Smooth muscle cell (in vitro differentiated cells): ENCODE results near the gene USP24. TPM values are rescaled to one million over a fixed set of nuclear protein-coding genes. Genes with fewer than 3 reads are reported as not detected.
"Not testable (repeated sequence)": the region's sequence is repeated elsewhere in the genome, so short reads cannot be mapped to it uniquely, and the experiment has no call there.

Source experiments
- DNase-seq: peaks from one replicate; lab custom pipeline; 2025; ENCODE audit not compliant: unreplicated experiment; lab: John Stamatoyannopoulos, UW
- H2AFZ ChIP-seq: fragments of 200-600 bp; sonication (generic); 2 replicates; pipeline ENCODE4 v1.6.0; 2016; ENCODE audit warnings: antibody characterized with exemption, low read depth, mild to moderate bottlenecking
- H3F3A ChIP-seq: fragments of 200-600 bp; sonication (generic); 2 replicates; pipeline ENCODE4 v1.6.0; 2017; ENCODE audit warnings: antibody characterized with exemption, low read depth
- H3K27ac ChIP-seq: fragments of 200-600 bp; sonication (generic); 2 replicates; pipeline ENCODE4 v1.5.1; 2016; ENCODE audit warnings: low read depth, mild to moderate bottlenecking
- H3K27me3 ChIP-seq: fragments of 200-600 bp; sonication (generic); 2 replicates; pipeline ENCODE4 v1.6.1; 2016; ENCODE audit warnings: low read depth, mild to moderate bottlenecking
- H3K36me3 ChIP-seq: fragments of 200-600 bp; sonication (generic); 2 replicates; pipeline ENCODE4 v1.5.1; 2016; ENCODE audit warnings: low read depth
- H3K4me1 ChIP-seq: fragments of 200-600 bp; sonication (generic); 2 replicates; pipeline ENCODE4 v1.5.1; 2016; ENCODE audit warnings: low read depth
- H3K4me2 ChIP-seq: fragments of 200-600 bp; sonication (generic); 2 replicates; pipeline ENCODE4 v1.6.0; 2016; ENCODE audit warnings: mild to moderate bottlenecking
- H3K4me3 ChIP-seq: fragments of 200-600 bp; sonication (generic); 2 replicates; pipeline ENCODE4 v1.5.1; 2016; ENCODE audit warnings: mild to moderate bottlenecking
- H3K79me2 ChIP-seq: fragments of 200-600 bp; sonication (generic); 2 replicates; pipeline ENCODE4 v1.6.0; 2016; ENCODE audit warnings: low read depth, mild to moderate bottlenecking
- H3K9ac ChIP-seq: fragments of 200-600 bp; sonication (generic); 2 replicates; pipeline ENCODE4 v1.6.0; 2016; ENCODE audit warnings: low read depth
- H3K9me3 ChIP-seq: fragments of 200-600 bp; sonication (generic); replicated peaks from 2 replicates; pipeline ENCODE4 v1.5.1; 2016; ENCODE audit warnings: low read depth
- H4K20me1 ChIP-seq: fragments of 200-600 bp; sonication (generic); 2 replicates; pipeline ENCODE4 v1.6.0; 2016; ENCODE audit warnings: low read depth
- WGBS: methylation state at CpG from one replicate; pipeline ENCODE4 v1.1.7; 2016; ENCODE audit warnings: low lambda C conversion rate; 5-methylcytosine and 5-hydroxymethylcytosine counted together
- polyA plus RNA-seq: library from polyadenylated mRNA; unstranded; fragments of >200 nt; fragmentation: Nextera tagmentation; extraction: Ambion mirVana; gene quantifications from 2 replicates; pipeline ENCODE4 v1.2.1, GENCODE V29; 2016
- total RNA-seq: library from RNA; depleted of rRNA; stranded (reverse); fragments of >200 nt; gene quantifications from 2 replicates; pipeline ENCODE4 v1.2.3, GENCODE V29; 2014
- TF ChIP-seq, protein P1 (sequence below): fragments of 200-600 bp; sonication (generic); IDR thresholded peaks from 2 replicates; pipeline ENCODE4 v1.5.1; 2017; ENCODE audit warnings: borderline replicate concordance, mild to moderate bottlenecking, antibody characterized with exemption; ENCODE audit not compliant: insufficient read depth, poor library complexity, severe bottlenecking

The USP24 gene
- total and polyA plus RNA-seq, 2 experiments from 2014 or later, result 3.6 to 25.9 TPM

DNA sequence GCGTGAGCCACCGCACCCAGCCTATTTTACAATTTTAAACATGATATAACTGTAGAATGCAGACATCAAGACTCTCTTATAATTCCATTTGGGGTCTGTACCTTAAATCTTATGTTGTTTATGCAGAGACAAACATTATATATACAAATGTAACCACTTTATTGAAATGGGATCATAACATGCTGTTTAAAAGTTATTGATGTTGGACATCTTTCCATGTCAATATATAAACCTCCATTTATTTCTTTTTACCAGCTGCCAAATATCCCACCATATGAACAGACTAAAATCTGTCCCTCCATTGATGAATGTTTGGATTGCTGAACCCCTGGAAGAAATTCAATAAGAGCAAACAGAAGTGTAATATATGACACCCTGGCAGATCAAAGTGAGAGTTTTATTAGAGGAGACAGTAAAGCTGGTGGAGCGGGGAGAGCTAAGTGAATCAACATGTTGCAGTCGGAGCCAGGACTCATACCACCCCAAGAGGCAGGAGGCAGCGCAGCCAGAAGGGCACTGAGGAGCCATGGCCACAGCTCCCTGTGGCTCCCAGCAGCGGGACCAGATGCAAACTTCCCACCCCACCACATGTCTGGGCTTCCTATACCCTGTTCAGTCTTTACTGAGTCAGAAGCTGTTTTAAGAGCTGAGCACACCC, 180.6 kb downstream of the USP24 start:
- H3K9ac ChIP-seq, result no peak overlapping the region
- no peaks in the 10 kb centered on the region for H3K9me3 ChIP-seq
- peaks cover 42% of the 10 kb centered on the region for H3K27me3 ChIP-seq
- 71% methylated on average over 6 of the region's 6 CpGs for WGBS
- no peak for DNase-seq
- no peaks in the 10 kb centered on the region for H3F3A ChIP-seq
- TF ChIP-seq, protein P1, sequence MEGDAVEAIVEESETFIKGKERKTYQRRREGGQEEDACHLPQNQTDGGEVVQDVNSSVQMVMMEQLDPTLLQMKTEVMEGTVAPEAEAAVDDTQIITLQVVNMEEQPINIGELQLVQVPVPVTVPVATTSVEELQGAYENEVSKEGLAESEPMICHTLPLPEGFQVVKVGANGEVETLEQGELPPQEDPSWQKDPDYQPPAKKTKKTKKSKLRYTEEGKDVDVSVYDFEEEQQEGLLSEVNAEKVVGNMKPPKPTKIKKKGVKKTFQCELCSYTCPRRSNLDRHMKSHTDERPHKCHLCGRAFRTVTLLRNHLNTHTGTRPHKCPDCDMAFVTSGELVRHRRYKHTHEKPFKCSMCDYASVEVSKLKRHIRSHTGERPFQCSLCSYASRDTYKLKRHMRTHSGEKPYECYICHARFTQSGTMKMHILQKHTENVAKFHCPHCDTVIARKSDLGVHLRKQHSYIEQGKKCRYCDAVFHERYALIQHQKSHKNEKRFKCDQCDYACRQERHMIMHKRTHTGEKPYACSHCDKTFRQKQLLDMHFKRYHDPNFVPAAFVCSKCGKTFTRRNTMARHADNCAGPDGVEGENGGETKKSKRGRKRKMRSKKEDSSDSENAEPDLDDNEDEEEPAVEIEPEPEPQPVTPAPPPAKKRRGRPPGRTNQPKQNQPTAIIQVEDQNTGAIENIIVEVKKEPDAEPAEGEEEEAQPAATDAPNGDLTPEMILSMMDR, result no peak
- H2AFZ ChIP-seq, result no peak overlapping the region
- H3K79me2 ChIP-seq, result no peaks in the 10 kb centered on the region
- no peak overlapping the region for H3K27ac ChIP-seq
- H3K36me3 ChIP-seq, result no peaks in the 10 kb centered on the region
- no peak overlapping the region for H3K4me3 ChIP-seq
- peaks cover under 1% of the 10 kb centered on the region for H3K4me1 ChIP-seq
- H4K20me1 ChIP-seq, result no peaks in the 10 kb centered on the region
- H3K4me2 ChIP-seq, result no peak overlapping the region

DNA sequence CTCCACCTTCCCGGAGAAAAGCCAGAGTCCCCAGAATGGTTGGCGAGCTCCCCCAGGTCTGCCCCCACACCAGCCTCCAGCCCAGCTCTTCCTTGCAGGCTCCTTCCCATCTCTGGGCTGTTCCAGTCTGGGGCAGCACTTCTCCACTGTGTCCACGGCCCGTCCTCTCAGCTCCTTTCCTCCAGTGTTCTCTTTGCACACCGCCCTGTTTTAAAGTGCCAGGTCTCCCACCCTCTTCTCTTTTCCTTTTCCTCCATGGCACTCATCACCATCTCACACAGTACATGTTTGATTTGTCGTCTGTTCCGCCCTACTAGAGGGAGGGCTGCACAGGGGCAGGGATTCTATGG, 181.9 kb downstream of the USP24 start:
- no peak for DNase-seq
- H3K27me3 ChIP-seq, result peaks cover 29% of the 10 kb centered on the region

GRCh38 chr1:55031098-55031497, 184.1 kb downstream of the USP24 start:
- not testable (repeated sequence) for H3K79me2 ChIP-seq, H3K4me3 ChIP-seq, H3K36me3 ChIP-seq, H3F3A ChIP-seq, H3K27me3 ChIP-seq, H3K9me3 ChIP-seq, H2AFZ ChIP-seq, H3K4me2 ChIP-seq, DNase-seq, H4K20me1 ChIP-seq, H3K27ac ChIP-seq, H3K4me1 ChIP-seq, H3K9ac ChIP-seq
- WGBS, result 97% methylated on average over 5 of the region's 5 CpGs

More for the DNA sequence above, 181.9 kb downstream of the USP24 start:
- Histone ChIP-seq H4K20me1 (no peaks in the 10 kb centered on the region), H3K4me2 (no peak overlapping the region), H3K79me2 (no peaks in the 10 kb centered on the region), H3K4me1 (no peaks in the 10 kb centered on the region), H3K27ac (no peak overlapping the region), H2AFZ (no peak overlapping the region), H3K36me3 (no peaks in the 10 kb centered on the region), H3K9ac (no peak overlapping the region), H3F3A (no peaks in the 10 kb centered on the region), H3K4me3 (no peak overlapping the region), H3K9me3 (no peaks in the 10 kb centered on the region)
- TF ChIP-seq, protein P1, result no peak
- 81% methylated on average over 7 of the region's 7 CpGs for WGBS

GRCh38 chr1:55026682-55027081, 188.5 kb downstream of the USP24 start:
- not testable (repeated sequence) for H2AFZ ChIP-seq, H3K79me2 ChIP-seq, H4K20me1 ChIP-seq, H3K4me2 ChIP-seq, H3K27me3 ChIP-seq, H3K4me3 ChIP-seq, H3F3A ChIP-seq, H3K9me3 ChIP-seq, H3K9ac ChIP-seq, H3K4me1 ChIP-seq, H3K36me3 ChIP-seq, DNase-seq
- H3K27ac ChIP-seq, result peak overlapping the region; percentile 65
- WGBS, result 58% methylated on average over 3 of the region's 3 CpGs

GRCh38 chr1:55024163-55024562, 191.0 kb downstream of the USP24 start:
- 51% methylated on average over 10 of the region's 10 CpGs for WGBS

More at GRCh38 chr1:55024163-55024562, 191.0 kb downstream of the USP24 start:
- not testable (repeated sequence) for H3K4me2 ChIP-seq, H3K36me3 ChIP-seq, H3K9me3 ChIP-seq, H3K4me3 ChIP-seq, H3F3A ChIP-seq, H4K20me1 ChIP-seq, H3K79me2 ChIP-seq, H3K27me3 ChIP-seq, H2AFZ ChIP-seq, H3K27ac ChIP-seq, DNase-seq, H3K4me1 ChIP-seq, H3K9ac ChIP-seq
